Endothelial cell of umbilical vein (primary cell): ENCODE measurements around the gene CIAO3. TPM values are rescaled to one million over a fixed set of nuclear protein-coding genes. Genes with fewer than 3 reads are reported as not detected.
A peak's percentile ranks its signal among the peaks of the same experiment; 100 is the strongest.

Experiments used
- BruUV-seq: library from RNA; stranded (reverse); fragments of 400-500 nt; replicated peaks from 2 replicates; lab custom pipeline; 2021; lab: Mats Ljungman, UMichigan
- CTCF ChIA-PET: fragments of 300-600, 350-600 bp; sonication (Branson Sonifier 250); formaldehyde crosslinking; loops from one replicate; lab custom pipeline; 2021; ENCODE audit warnings: antibody characterized with exemption, inconsistent platforms; lab: Charles Lee
- POLR2A ChIA-PET: fragments of 300-600, 350-600 bp; sonication (Branson Sonifier 250); formaldehyde crosslinking; loops from one replicate; lab custom pipeline; 2021; ENCODE audit warnings: antibody characterized with exemption, inconsistent platforms; lab: Charles Lee
- DNase-seq: peaks from one replicate; pipeline ENCODE4 v3.0.0-alpha.2; 2011; ENCODE audit warnings: low read depth, low spot score
- FAIRE-seq: peaks from 2 replicates; lab custom pipeline; 2011; peaks lifted over from hg19 to GRCh38; lab: Jason Lieb, UNC
- H2AFZ ChIP-seq: 2 replicates; pipeline ENCODE4 v1.6.0; 2012; ENCODE audit warnings: low read depth, low read length, control low read depth, inconsistent platforms
- H3K27ac ChIP-seq: 2 replicates; pipeline ENCODE4 v1.5.1; 2011; ENCODE audit warnings: low read depth, mild to moderate bottlenecking, control low read depth, low read length, moderate library complexity; ENCODE audit not compliant: insufficient read depth
- H3K27me3 ChIP-seq, 2 experiments: 2 replicates each; pipeline versions ENCODE4 v1.6.0 to v1.6.1; 2011; ENCODE audit warnings: low read length in 2 of 2, mixed read lengths in 1 of 2; ENCODE audit not compliant: control insufficient read depth in 2 of 2, insufficient read depth in 2 of 2
- H3K36me3 ChIP-seq, 2 experiments: 2 replicates in 1 of 2; 3 replicates in 1 of 2; pipeline ENCODE4 v1.5.1; 2011; ENCODE audit warnings: low read length in 2 of 2, mild to moderate bottlenecking in 1 of 2, moderate library complexity in 1 of 2; ENCODE audit not compliant: control insufficient read depth in 2 of 2, insufficient read depth in 2 of 2; ENCODE audit errors: extremely low read depth in 1 of 2
- H3K4me1 ChIP-seq: 3 replicates; pipeline ENCODE4 v1.5.1; 2011; ENCODE audit warnings: mild to moderate bottlenecking, low read length; ENCODE audit not compliant: control insufficient read depth, insufficient read depth; ENCODE audit errors: extremely low read depth
- H3K4me2 ChIP-seq: 2 replicates; pipeline ENCODE4 v1.6.1; 2011; ENCODE audit warnings: low read length, control low read depth, mixed read lengths; ENCODE audit not compliant: insufficient read depth
- H3K4me3 ChIP-seq, 3 experiments: fragments of 200-600 bp in 1 of 3; sonication (generic), shearing (Covaris generic) in 1 of 3; replicated peaks in 1 of 3; 2 replicates each; pipeline ENCODE4 v1.5.1; 2011 to 2016; ENCODE audit warnings: control low read depth in 3 of 3, low read length in 3 of 3, mild to moderate bottlenecking in 2 of 3, inconsistent platforms in 1 of 3, low read depth in 1 of 3, moderate library complexity in 1 of 3; ENCODE audit not compliant: insufficient read depth in 1 of 3
- H3K79me2 ChIP-seq: 2 replicates; pipeline ENCODE4 v1.6.0; 2012; ENCODE audit warnings: low read length, inconsistent platforms; ENCODE audit not compliant: control insufficient read depth, insufficient read depth
- H3K9ac ChIP-seq: replicated peaks from 2 replicates; pipeline ENCODE3; 2011; ENCODE audit warnings: low read length, control low read depth; ENCODE audit not compliant: insufficient read depth; ENCODE audit errors: extremely low read depth
- H3K9me1 ChIP-seq: replicated peaks from 3 replicates; pipeline ENCODE4 v1.6.0; 2011; ENCODE audit warnings: mild to moderate bottlenecking, low read length; ENCODE audit not compliant: control insufficient read depth, insufficient read depth; ENCODE audit errors: extremely low read depth
- H3K9me3 ChIP-seq: replicated peaks from 2 replicates; pipeline ENCODE4 v1.5.1; 2012; ENCODE audit warnings: low read length, inconsistent platforms; ENCODE audit not compliant: control insufficient read depth, insufficient read depth
- H4K20me1 ChIP-seq: replicated peaks from 2 replicates; pipeline ENCODE3; 2011; ENCODE audit warnings: mild to moderate bottlenecking, low read length; ENCODE audit not compliant: control insufficient read depth, insufficient read depth; ENCODE audit errors: extremely low read depth
- EZH2 ChIP-seq: IDR thresholded peaks from 2 replicates; pipeline ENCODE4 v1.6.1; 2012; ENCODE audit warnings: borderline replicate concordance, low read depth, mild to moderate bottlenecking, moderate library complexity, low read length, inconsistent platforms; ENCODE audit not compliant: severe bottlenecking
- FOS ChIP-seq: IDR thresholded peaks from 2 replicates; pipeline ENCODE4 v1.6.1; 2011; ENCODE audit warnings: mild to moderate bottlenecking, low read length, moderate library complexity, borderline replicate concordance; ENCODE audit not compliant: insufficient read depth
- POLR2AphosphoS5 ChIP-seq: IDR thresholded peaks from 2 replicates; pipeline ENCODE4 v1.6.1; 2012; ENCODE audit warnings: low read depth, mild to moderate bottlenecking, control low read depth, low read length, moderate library complexity; ENCODE audit not compliant: insufficient read depth
- dilution Hi-C: fragments of 300-500 bp; cut with MboI; formaldehyde crosslinking; loops from one replicate; pipeline ENCODE4 v1.15.0; 2019; ENCODE audit warnings: low sequenced_read_pairs; ENCODE audit not compliant: extremely low pct_ligation_motif_present
- intact Hi-C: fragments of 100-400 bp; cut with micrococcal nuclease; formaldehyde crosslinking; loops from one replicate; pipeline ENCODE4 v1.10.0; 2022
- polyA plus RNA-seq, 4 experiments: library from polyadenylated mRNA; depleted of rRNA in 3 of 4; stranded (reverse) in 3 of 4; unstranded in 1 of 4; fragments of >200 nt; gene quantifications; 2 replicates each; pipeline versions ENCODE4 v1.2.1 to v1.2.3, GENCODE V29; 2011 to 2012; ENCODE audit warnings: missing spikeins in 1 of 4
- total RNA-seq: library from RNA; stranded (reverse); gene quantifications from 2 replicates; pipeline ENCODE4 v1.2.3, GENCODE V29; 2021
- TF ChIP-seq, protein P1 (sequence below), 2 donors: IDR thresholded peaks; 1 replicate in 1 of 2; 2 replicates in 1 of 2; pipeline ENCODE4 v1.5.1; 2011; ENCODE audit warnings: low read length in 2 of 2, mild to moderate bottlenecking in 2 of 2, moderate library complexity in 2 of 2, control low read depth in 1 of 2, inconsistent platforms in 1 of 2, low read depth in 1 of 2; ENCODE audit not compliant: insufficient read depth in 1 of 2; ENCODE audit errors: extremely low read depth in 1 of 2

The CIAO3 gene
- total and polyA plus RNA-seq, 2 donors (not counting 3 experiments of a cell fraction or from before 2014, with no cell fraction given) = 23.1 to 33.8 TPM

GRCh38 chr16:726438-727290 lies 14.1 kb downstream of the CIAO3 start, which contains the start of the genes CCDC78 and HAGHL:
TSS of gene CCDC78 (minus strand) at chr16:726443. CDS start at chr16:726367, 76 bp downstream.
TSS of gene HAGHL (plus strand) at chr16:727106. CDS start at chr16:727510, 404 bp downstream.
- peak; percentile 24 for DNase-seq
- H3K36me3 ChIP-seq = no peaks in the 10 kb centered on the region
- peak within 1 kb of the TSS; percentile 14 for H3K9ac ChIP-seq
- dilution Hi-C loops (no loop called here), intact Hi-C loops (no loop called here)
- H3K4me1 ChIP-seq = peaks cover 17% of the 10 kb centered on the region
- peak within 1 kb of the TSS; percentile 61 for H2AFZ ChIP-seq
- peak within 1 kb of the TSS; percentile 69 for H3K4me2 ChIP-seq
- ChIA-PET POLR2A (no interaction called here), CTCF (interaction anchor here (1.4 to 5.7 kb wide), 3 partner anchors 11 to 14 kb away, joined by 3 to 34 read pairs (median 6); partner anchors contain the start of gene METRN)
- no peaks in the 10 kb centered on the region for H3K9me1 ChIP-seq
- H3K9me3 ChIP-seq = no peaks in the 10 kb centered on the region
- H4K20me1 ChIP-seq = no peaks in the 10 kb centered on the region
- no peaks in the 10 kb centered on the region for H3K27me3 ChIP-seq
- no TSS peak for BruUV-seq
- no peaks in the 10 kb centered on the region for H3K79me2 ChIP-seq
- peak within 1 kb of the TSS; percentile 17 to 61 (median 44) for H3K4me3 ChIP-seq
- TF ChIP-seq EZH2 (peak; percentile 11), FOS (no peak), POLR2AphosphoS5 (peak; percentile 22)
- TF ChIP-seq, protein P1, sequence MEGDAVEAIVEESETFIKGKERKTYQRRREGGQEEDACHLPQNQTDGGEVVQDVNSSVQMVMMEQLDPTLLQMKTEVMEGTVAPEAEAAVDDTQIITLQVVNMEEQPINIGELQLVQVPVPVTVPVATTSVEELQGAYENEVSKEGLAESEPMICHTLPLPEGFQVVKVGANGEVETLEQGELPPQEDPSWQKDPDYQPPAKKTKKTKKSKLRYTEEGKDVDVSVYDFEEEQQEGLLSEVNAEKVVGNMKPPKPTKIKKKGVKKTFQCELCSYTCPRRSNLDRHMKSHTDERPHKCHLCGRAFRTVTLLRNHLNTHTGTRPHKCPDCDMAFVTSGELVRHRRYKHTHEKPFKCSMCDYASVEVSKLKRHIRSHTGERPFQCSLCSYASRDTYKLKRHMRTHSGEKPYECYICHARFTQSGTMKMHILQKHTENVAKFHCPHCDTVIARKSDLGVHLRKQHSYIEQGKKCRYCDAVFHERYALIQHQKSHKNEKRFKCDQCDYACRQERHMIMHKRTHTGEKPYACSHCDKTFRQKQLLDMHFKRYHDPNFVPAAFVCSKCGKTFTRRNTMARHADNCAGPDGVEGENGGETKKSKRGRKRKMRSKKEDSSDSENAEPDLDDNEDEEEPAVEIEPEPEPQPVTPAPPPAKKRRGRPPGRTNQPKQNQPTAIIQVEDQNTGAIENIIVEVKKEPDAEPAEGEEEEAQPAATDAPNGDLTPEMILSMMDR (IDR thresholded peaks at IDR 0.05; ENCODE audit: extremely low read depth in 1 of 2, insufficient read depth in 1 of 2, low read depth in 1 of 2, low read length in 2 of 2) = no peak
- no peak for FAIRE-seq
- no peak within 1 kb of the TSS for H3K27ac ChIP-seq
